H9 (cell line): ENCODE measurements around the gene VWDE. TPM values are rescaled to one million over a fixed set of nuclear protein-coding genes. Genes with fewer than 3 reads are reported as not detected.

Experiments
- DNase-seq: peaks from one replicate; pipeline ENCODE4 v3.0.0-alpha.2; 2017
- H2AFZ ChIP-seq: one replicate; pipeline ENCODE4 v1.6.1; 2013; ENCODE audit warnings: mild to moderate bottlenecking, low read length, control low read depth, moderate library complexity
- H2AK5ac ChIP-seq: 2 replicates; pipeline ENCODE4 v1.6.1; 2013; ENCODE audit warnings: low read length, control low read depth, mixed read lengths; ENCODE audit not compliant: insufficient read length
- H2BK120ac ChIP-seq: one replicate; pipeline ENCODE4 v1.6.1; 2013; ENCODE audit warnings: low read depth, mild to moderate bottlenecking, low read length, control low read depth, inconsistent platforms; ENCODE audit not compliant: poor library complexity, severe bottlenecking
- H2BK12ac ChIP-seq: 2 replicates; pipeline ENCODE4 v1.6.1; 2013; ENCODE audit warnings: low read length, control low read depth, mixed read lengths, low read depth; ENCODE audit not compliant: insufficient read length
- H2BK15ac ChIP-seq: 2 replicates; pipeline ENCODE4 v1.6.1; 2013; ENCODE audit warnings: low read depth, low read length, control low read depth
- H2BK20ac ChIP-seq: one replicate; pipeline ENCODE4 v1.6.1; 2013; ENCODE audit warnings: low read depth, mild to moderate bottlenecking, low read length, control low read depth, inconsistent platforms; ENCODE audit not compliant: poor library complexity, severe bottlenecking
- H2BK5ac ChIP-seq: 2 replicates; pipeline ENCODE4 v1.6.1; 2013; ENCODE audit warnings: low read length, control low read depth, mixed read lengths; ENCODE audit not compliant: insufficient read length
- H3K14ac ChIP-seq: 2 replicates; pipeline ENCODE4 v1.6.1; 2013; ENCODE audit warnings: low read length, control low read depth; ENCODE audit not compliant: insufficient read depth
- H3K18ac ChIP-seq: 2 replicates; pipeline ENCODE4 v1.6.1; 2013; ENCODE audit warnings: low read depth, mild to moderate bottlenecking, mixed read lengths, low read length, control low read depth; ENCODE audit not compliant: insufficient read length
- H3K23ac ChIP-seq: 2 replicates; pipeline ENCODE4 v1.6.1; 2013; ENCODE audit warnings: low read length, control low read depth, mixed read lengths, low read depth; ENCODE audit not compliant: insufficient read length
- H3K23me2 ChIP-seq: 2 replicates; pipeline ENCODE4 v1.6.1; 2013; ENCODE audit warnings: low read depth, mild to moderate bottlenecking, mixed read lengths, low read length, control low read depth; ENCODE audit not compliant: insufficient read length, poor library complexity, severe bottlenecking
- H3K27ac ChIP-seq: 2 replicates; pipeline ENCODE4 v1.5.1; 2013; ENCODE audit warnings: low read length, control low read depth, mixed read lengths, low read depth; ENCODE audit not compliant: insufficient read length
- H3K27me3 ChIP-seq: 2 replicates; pipeline ENCODE4 v1.6.1; 2013; ENCODE audit warnings: low read length, control low read depth, inconsistent platforms; ENCODE audit not compliant: insufficient read depth
- H3K4ac ChIP-seq: 2 replicates; pipeline ENCODE4 v1.6.1; 2013; ENCODE audit warnings: low read depth, mild to moderate bottlenecking, control low read depth, inconsistent platforms, low read length, moderate library complexity
- H3K4me1 ChIP-seq: 2 replicates; pipeline ENCODE4 v1.6.1; 2013; ENCODE audit warnings: low read length, control low read depth, inconsistent platforms; ENCODE audit not compliant: insufficient read depth
- H3K4me2 ChIP-seq: 2 replicates; pipeline ENCODE4 v1.6.1; 2013; ENCODE audit warnings: low read length, control low read depth, mixed read lengths; ENCODE audit not compliant: insufficient read length, insufficient read depth
- H3K56ac ChIP-seq: 2 replicates; pipeline ENCODE4 v1.6.1; 2013; ENCODE audit warnings: low read depth, mild to moderate bottlenecking, mixed read lengths, low read length, control low read depth; ENCODE audit not compliant: insufficient read length
- H3K79me1 ChIP-seq: 2 replicates; pipeline ENCODE4 v1.6.1; 2013; ENCODE audit warnings: low read depth, mild to moderate bottlenecking, moderate library complexity, low read length, control low read depth, inconsistent platforms; ENCODE audit not compliant: insufficient read depth, poor library complexity, severe bottlenecking
- H3K79me2 ChIP-seq: 2 replicates; pipeline ENCODE4 v1.6.1; 2013; ENCODE audit warnings: low read length, control low read depth, inconsistent platforms; ENCODE audit not compliant: insufficient read depth
- H3K9ac ChIP-seq: 2 replicates; pipeline ENCODE4 v1.6.1; 2013; ENCODE audit warnings: low read length, control low read depth, mixed read lengths; ENCODE audit not compliant: insufficient read length; ENCODE audit errors: extremely low read depth
- H3K9me3 ChIP-seq: one replicate; pipeline ENCODE4 v1.6.1; 2013; ENCODE audit warnings: low read depth, low read length, inconsistent platforms; ENCODE audit not compliant: control insufficient read depth
- H3T11ph ChIP-seq: one replicate; pipeline ENCODE4 v1.6.1; 2013; ENCODE audit warnings: mild to moderate bottlenecking, low read length, control low read depth, inconsistent platforms
- H4K20me1 ChIP-seq: one replicate; pipeline ENCODE4 v1.6.1; 2013; ENCODE audit not compliant: control insufficient read depth, insufficient read length, insufficient read depth
- H4K5ac ChIP-seq: 2 replicates; pipeline ENCODE4 v1.6.1; 2013; ENCODE audit warnings: low read depth, mild to moderate bottlenecking, mixed read lengths, low read length, control low read depth; ENCODE audit not compliant: insufficient read length
- H4K8ac ChIP-seq: replicated peaks from 2 replicates; pipeline ENCODE4 v1.6.1; 2013; ENCODE audit warnings: low read length, control low read depth, mixed read lengths, low read depth; ENCODE audit not compliant: insufficient read length
- H4K91ac ChIP-seq: 2 replicates; pipeline ENCODE4 v1.6.1; 2013; ENCODE audit warnings: low read depth, mild to moderate bottlenecking, moderate library complexity, mixed read lengths, low read length, control low read depth; ENCODE audit not compliant: insufficient read length
- H3K27ac Mint-ChIP-seq, 3 experiments: 2 replicates in 2 of 3; 3 replicates in 1 of 3; pipeline ENCODE4 v1.8.0; 2020 to 2021; ENCODE audit warnings: mixed read lengths in 3 of 3, mild to moderate bottlenecking in 1 of 3, moderate library complexity in 1 of 3
- H3K27me3 Mint-ChIP-seq: 2 replicates; pipeline ENCODE4 v1.8.0; 2021; ENCODE audit warnings: low read depth, mild to moderate bottlenecking, moderate library complexity, mixed read lengths
- H3K36me3 Mint-ChIP-seq, 3 experiments: 2 replicates in 2 of 3; 3 replicates in 1 of 3; pipeline ENCODE4 v1.8.0; 2020 to 2021; ENCODE audit warnings: low read depth in 3 of 3, mixed read lengths in 3 of 3; ENCODE audit not compliant: insufficient read depth in 1 of 3
- H3K4me1 Mint-ChIP-seq, 2 experiments: 2 replicates each; pipeline ENCODE4 v1.8.0; 2020; ENCODE audit warnings: mixed read lengths in 2 of 2
- H3K4me3 Mint-ChIP-seq, 2 experiments: 2 replicates in 1 of 2; 3 replicates in 1 of 2; pipeline ENCODE4 v1.8.0; 2020 to 2021; ENCODE audit warnings: mild to moderate bottlenecking in 2 of 2, mixed read lengths in 2 of 2, moderate library complexity in 1 of 2
- H3K9me3 Mint-ChIP-seq, 2 experiments: 2 replicates in 1 of 2; 3 replicates in 1 of 2; pipeline ENCODE4 v1.8.0; 2020; ENCODE audit warnings: mild to moderate bottlenecking in 2 of 2, mixed read lengths in 2 of 2, moderate library complexity in 1 of 2
- total RNA-seq: library from RNA; stranded (reverse); gene quantifications from 2 replicates; pipeline ENCODE4 v1.2.1, GENCODE V29; 2021
- TF ChIP-seq, protein P1 (sequence below): fragments of 200-600 bp; sonication (generic); conservative IDR thresholded peaks from 3 replicates; pipeline ENCODE4 v1.8.0; 2021; ENCODE audit warnings: antibody characterized with exemption, mild to moderate bottlenecking

The VWDE gene
- total RNA-seq, 1 experiment from 2014 or later: 18.1 TPM

DNA sequence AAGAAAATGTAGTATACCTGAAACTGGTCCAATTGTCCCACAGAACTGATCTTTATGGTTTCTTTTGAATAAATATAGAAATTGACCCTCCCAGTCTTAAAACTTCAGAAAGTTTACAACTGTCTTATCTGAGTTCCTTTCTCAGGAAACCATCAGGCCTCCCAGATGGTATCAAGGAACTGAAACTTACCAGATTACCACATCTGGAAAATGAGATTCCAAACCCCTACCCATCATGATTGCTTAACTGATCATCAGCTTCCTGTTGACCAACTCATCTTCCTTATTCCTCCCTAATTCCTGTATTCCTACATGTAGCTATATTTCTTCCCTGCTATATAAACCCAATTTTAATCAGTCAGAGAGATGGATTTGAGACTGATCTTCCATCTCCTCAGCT, 5.5 kb downstream of the VWDE start:
- H4K8ac ChIP-seq: no peak overlapping the region
- no peaks in the 10 kb centered on the region; the same call in 1 of the 2 replicates for H3K4me1 ChIP-seq
- no peak for DNase-seq
- H2AFZ ChIP-seq: no peak overlapping the region
- no peak overlapping the region for H3K23ac ChIP-seq
- no peak overlapping the region for H2BK20ac ChIP-seq
- H3T11ph ChIP-seq: no peak overlapping the region
- no peak overlapping the region for H4K5ac ChIP-seq
- H4K91ac ChIP-seq: no peak overlapping the region
- H3K4ac ChIP-seq: no peak overlapping the region
- H2BK12ac ChIP-seq: no peak overlapping the region
- H3K27me3 ChIP-seq: no peaks in the 10 kb centered on the region
- TF ChIP-seq, protein P1, sequence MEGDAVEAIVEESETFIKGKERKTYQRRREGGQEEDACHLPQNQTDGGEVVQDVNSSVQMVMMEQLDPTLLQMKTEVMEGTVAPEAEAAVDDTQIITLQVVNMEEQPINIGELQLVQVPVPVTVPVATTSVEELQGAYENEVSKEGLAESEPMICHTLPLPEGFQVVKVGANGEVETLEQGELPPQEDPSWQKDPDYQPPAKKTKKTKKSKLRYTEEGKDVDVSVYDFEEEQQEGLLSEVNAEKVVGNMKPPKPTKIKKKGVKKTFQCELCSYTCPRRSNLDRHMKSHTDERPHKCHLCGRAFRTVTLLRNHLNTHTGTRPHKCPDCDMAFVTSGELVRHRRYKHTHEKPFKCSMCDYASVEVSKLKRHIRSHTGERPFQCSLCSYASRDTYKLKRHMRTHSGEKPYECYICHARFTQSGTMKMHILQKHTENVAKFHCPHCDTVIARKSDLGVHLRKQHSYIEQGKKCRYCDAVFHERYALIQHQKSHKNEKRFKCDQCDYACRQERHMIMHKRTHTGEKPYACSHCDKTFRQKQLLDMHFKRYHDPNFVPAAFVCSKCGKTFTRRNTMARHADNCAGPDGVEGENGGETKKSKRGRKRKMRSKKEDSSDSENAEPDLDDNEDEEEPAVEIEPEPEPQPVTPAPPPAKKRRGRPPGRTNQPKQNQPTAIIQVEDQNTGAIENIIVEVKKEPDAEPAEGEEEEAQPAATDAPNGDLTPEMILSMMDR: no peak
- H2BK5ac ChIP-seq: no peak overlapping the region
- no peaks in the 10 kb centered on the region for H4K20me1 ChIP-seq
- no peak overlapping the region for H2BK15ac ChIP-seq
- H3K14ac ChIP-seq: no peak overlapping the region
- no peak overlapping the region for H2BK120ac ChIP-seq
- H3K56ac ChIP-seq: no peak overlapping the region
- Mint-ChIP-seq H3K9me3 (peaks cover 19 to 26% of the 10 kb centered on the region in 2 experiments), H3K36me3 (peaks cover 25 to 26% (median 26%) of the 10 kb centered on the region in 3 experiments), H3K4me3 (no peak overlapping the region), H3K27ac (no peak overlapping the region), H3K4me1 (peaks cover 28 to 45% of the 10 kb centered on the region in 2 experiments), H3K27me3 (no peaks in the 10 kb centered on the region)
- H3K9ac ChIP-seq: no peak overlapping the region
- no peak overlapping the region for H3K18ac ChIP-seq
- no peak overlapping the region for H3K4me2 ChIP-seq
- H3K23me2 ChIP-seq: peaks cover 2% of the 10 kb centered on the region
- H2AK5ac ChIP-seq: no peak overlapping the region
- H3K79me2 ChIP-seq: peaks cover 19% of the 10 kb centered on the region; the same call in 1 of the 2 replicates
- peaks cover 12% of the 10 kb centered on the region for H3K9me3 ChIP-seq
- H3K79me1 ChIP-seq: peaks cover 2% of the 10 kb centered on the region
- no peak overlapping the region for H3K27ac ChIP-seq
